PC-9 (cell line): ENCODE measurements around the gene CPT1B.

Experiments
- EZH2 ChIP-seq: fragments of 200-600 bp; sonication (generic); IDR thresholded peaks from 2 replicates; pipeline ENCODE4 v1.8.0; 2017; ENCODE audit warnings: antibody characterized with exemption, low read depth
- TF ChIP-seq, protein P1 (sequence below): fragments of 200-600 bp; sonication (generic); conservative IDR thresholded peaks from 2 replicates; pipeline ENCODE4 v1.6.1; 2017; ENCODE audit warnings: mixed run types, antibody characterized with exemption, mild to moderate bottlenecking, moderate library complexity

- no peak for TF ChIP-seq EZH2
- TF ChIP-seq, protein P1, sequence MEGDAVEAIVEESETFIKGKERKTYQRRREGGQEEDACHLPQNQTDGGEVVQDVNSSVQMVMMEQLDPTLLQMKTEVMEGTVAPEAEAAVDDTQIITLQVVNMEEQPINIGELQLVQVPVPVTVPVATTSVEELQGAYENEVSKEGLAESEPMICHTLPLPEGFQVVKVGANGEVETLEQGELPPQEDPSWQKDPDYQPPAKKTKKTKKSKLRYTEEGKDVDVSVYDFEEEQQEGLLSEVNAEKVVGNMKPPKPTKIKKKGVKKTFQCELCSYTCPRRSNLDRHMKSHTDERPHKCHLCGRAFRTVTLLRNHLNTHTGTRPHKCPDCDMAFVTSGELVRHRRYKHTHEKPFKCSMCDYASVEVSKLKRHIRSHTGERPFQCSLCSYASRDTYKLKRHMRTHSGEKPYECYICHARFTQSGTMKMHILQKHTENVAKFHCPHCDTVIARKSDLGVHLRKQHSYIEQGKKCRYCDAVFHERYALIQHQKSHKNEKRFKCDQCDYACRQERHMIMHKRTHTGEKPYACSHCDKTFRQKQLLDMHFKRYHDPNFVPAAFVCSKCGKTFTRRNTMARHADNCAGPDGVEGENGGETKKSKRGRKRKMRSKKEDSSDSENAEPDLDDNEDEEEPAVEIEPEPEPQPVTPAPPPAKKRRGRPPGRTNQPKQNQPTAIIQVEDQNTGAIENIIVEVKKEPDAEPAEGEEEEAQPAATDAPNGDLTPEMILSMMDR = no peak
Measured at GRCh38 chr22:50605002-50605612, 26.9 kb upstream of the CPT1B start.
